Epithelial cell of esophagus (primary cell): ENCODE results near the gene KDM4B.

Experiments
- DNase-seq: peaks from one replicate; pipeline ENCODE4 v3.0.0; 2010; ENCODE audit warnings: low read depth
- H3K4me3 ChIP-seq: 2 replicates; pipeline ENCODE4 v1.5.1; 2011; ENCODE audit warnings: mild to moderate bottlenecking, low read length, control low read depth
- CTCF ChIP-seq: IDR thresholded peaks from 2 replicates; pipeline ENCODE4 v1.5.1; 2011; ENCODE audit warnings: low read depth, mild to moderate bottlenecking, low read length, control low read depth, inconsistent platforms; ENCODE audit not compliant: insufficient read depth; ENCODE audit errors: missing control alignments

Gene KDM4B

GRCh38 chr19:5063873-5064645 lies 95.1 kb downstream of the KDM4B start:
- TF ChIP-seq CTCF = no peak
- DNase-seq = no peak
- no peak overlapping the region for H3K4me3 ChIP-seq

GRCh38 chr19:5064896-5065295 lies 96.0 kb downstream of the KDM4B start:
- no peak overlapping the region for H3K4me3 ChIP-seq
- TF ChIP-seq CTCF = no peak
- no peak for DNase-seq

- DNase-seq = no peak
- no peak overlapping the region for H3K4me3 ChIP-seq
- no peak for TF ChIP-seq CTCF
These were observed 96.8 kb downstream of the KDM4B start for GRCh38 chr19:5065663-5066093.

GRCh38 chr19:5066768-5067167 lies 97.9 kb downstream of the KDM4B start:
- no peak overlapping the region for H3K4me3 ChIP-seq
- no peak for DNase-seq
- no peak for TF ChIP-seq CTCF

GRCh38 chr19:5067678-5068077 lies 98.8 kb downstream of the KDM4B start:
- no peak for DNase-seq
- no peak for TF ChIP-seq CTCF
- no peak overlapping the region for H3K4me3 ChIP-seq

GRCh38 chr19:5068233-5069072 lies 99.5 kb downstream of the KDM4B start:
- no peak for TF ChIP-seq CTCF
- no peak for DNase-seq
- no peak overlapping the region for H3K4me3 ChIP-seq
